ENCODE data around the gene CDT1.
"Not testable (repeated sequence)": the region's sequence is repeated elsewhere in the genome, so short reads cannot be mapped to it uniquely, and the experiment has no call there.

The CDT1 gene

DNA sequence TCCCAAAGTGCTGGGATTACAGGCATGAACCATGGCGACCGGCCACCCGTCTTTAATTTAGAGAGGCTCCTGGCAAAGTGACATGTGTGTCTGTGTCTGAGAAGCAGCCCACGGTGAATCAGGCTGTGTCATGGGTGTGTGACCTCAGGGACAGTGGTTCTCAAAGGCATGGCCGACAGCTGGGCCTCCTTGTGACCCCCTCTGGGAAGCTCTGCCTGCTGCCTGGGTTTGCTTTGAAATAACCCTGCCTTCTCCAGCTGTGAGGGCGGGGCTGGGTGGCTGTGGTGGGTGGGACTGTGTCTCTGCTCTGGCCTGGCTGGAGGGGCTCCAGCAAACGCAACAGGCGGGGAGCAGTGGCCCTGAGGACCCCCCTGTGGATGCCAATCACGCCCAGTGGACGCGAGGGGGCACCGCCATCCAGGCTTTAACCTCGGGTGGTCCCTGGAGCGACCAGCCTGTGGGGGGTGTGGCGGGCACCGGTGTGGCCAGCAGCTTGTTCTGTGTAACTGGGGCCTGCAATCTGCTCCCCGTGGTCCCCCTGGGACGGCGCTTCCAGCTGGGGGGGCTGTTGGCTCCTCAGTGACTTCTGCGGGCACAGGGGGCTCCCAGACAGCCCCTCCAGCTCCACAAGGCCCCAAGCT, 16.9 kb downstream of the CDT1 start:
- DNase-seq, result no peak

DNA sequence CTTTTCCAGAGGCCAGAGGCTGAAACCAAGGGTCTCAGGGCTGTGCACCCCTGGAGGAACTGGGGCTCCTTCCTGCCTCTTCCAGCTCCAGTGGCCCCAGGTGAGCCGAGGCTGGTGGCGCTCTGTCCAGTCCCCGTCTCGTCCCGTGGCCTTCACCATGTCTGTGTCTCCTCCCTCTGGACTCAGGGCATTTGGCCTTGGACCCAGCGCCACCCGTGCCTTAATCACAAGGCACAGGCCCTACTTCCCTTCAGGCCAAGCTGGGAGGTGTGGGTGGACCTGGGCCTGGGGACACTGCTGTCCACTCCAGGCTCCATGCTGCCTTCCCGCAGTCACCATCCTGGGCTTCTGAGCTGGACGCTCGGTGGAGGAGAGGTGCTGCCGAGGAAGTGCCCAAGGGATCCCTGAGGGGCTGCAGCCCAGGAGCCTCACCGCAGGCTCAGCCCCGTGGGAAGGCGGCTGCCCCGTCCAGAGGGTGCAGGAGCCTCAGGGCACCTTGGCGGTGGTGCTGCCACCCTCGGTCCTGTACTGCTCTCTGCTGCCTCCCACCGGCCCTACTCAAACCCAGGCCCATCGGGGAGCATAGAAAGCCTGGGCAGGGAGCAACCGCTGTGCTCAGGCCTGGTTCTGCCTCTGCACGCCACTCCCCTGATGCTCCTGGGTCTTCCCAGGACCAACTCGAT, 17.7 kb downstream of the CDT1 start:
- DNase-seq, result no peak

DNA sequence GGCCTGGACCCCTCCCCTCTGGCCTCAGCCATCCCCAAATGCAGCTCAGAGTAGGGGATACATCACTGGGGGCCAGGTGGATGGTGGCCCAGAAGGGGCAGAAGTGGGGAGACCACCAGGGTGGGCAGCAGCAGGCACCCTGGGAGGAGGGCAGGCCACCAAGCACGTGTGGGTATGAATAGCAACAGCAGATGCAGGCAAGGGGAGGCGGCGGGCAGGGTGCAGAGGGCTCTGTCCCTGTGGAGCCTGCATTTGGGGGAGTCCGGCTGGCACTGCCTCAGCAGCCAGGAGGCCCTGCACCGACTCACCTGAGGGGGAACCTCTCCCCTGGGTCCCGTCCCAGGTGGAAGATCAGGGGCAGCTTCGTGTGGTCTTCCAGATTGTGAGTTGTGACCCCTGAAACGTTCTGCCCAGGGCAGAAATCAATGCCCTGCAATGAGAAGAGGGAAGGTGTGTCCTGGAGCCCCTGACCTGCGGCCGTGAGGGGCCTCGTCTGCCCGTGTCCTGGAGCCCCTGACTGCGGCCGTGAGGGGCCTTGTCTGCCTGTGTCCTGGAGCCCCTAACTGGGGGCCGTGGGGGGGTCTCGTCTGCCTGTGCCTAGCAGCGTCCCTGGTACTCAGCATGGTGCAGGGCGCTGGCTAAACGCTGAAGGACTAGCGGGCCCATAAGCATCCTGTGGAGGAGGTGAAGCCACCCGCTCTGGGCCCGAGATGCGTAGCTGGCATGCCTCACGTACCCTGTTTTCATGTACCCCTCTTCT, 18.9 kb downstream of the CDT1 start:
- DNase-seq, result no peak

GRCh38 chr16:88823646-88824045, 20.1 kb downstream of the CDT1 start:
- DNase-seq, result not testable (repeated sequence)

- DNase-seq, result no peak
Observed at GRCh38 chr16:88824256-88825077, 20.9 kb downstream of the CDT1 start.

DNA sequence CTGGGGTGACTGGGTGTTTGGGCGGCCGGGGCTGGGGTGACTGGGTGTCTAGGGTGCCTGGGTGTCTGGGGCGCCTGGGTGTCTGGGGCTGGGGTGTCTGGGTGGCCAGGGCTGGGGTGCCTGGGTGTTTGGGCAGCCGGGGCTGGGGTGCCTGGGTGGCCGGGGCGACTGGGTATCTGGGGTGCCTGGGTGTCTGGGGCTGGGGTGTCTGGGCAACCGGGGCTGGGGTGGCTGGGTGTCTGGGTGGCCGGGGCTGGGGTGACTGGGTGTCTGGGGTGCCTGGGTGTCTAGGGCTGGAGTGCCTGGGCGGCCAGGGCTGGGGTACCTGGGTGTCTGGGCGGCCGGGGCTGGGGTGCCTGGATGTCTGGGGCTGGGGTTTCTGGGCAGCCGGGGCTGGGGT, 21.6 kb downstream of the CDT1 start:
- no peak for DNase-seq

DNA sequence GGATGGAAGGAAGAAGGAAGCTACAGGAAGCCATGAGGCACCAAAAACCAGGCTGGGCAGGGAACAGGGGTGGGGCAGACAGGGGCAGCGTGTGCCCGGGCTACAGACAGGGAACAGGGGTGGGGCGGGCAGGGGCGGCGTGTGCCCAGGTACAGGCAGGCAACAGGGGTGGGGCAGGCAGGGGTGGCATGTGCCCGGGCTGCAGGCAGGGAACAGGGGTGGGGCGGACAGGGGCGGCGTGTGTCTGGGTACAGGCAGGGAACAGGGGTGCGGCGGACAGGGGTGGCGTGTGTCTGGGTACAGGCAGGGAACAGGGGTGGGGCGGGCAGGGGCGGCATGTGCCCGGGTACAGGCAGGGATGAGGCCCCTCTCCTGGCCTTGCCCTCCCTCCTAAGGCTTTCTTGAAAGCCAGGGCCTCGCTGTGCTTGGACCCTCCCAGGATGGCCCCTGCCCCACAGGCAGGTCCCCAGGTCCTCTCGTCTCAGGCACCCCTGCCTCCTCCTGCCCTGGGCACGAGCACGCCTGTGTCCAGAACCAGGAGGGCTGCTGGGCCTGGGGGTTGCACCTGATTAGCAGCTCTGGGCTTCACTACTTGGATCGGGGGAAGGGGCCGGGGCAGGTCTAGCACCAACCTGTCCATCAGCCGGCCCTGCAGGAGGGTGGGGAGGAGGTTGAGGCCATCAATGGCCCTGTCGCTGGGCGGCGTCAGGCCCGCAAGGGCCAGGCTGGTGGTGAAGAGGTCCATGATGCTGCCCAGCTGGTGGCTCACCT, 22.7 kb downstream of the CDT1 start:
- no peak for DNase-seq

GRCh38 chr16:88827727-88828126, 24.1 kb downstream of the CDT1 start:
- no peak for DNase-seq

DNA sequence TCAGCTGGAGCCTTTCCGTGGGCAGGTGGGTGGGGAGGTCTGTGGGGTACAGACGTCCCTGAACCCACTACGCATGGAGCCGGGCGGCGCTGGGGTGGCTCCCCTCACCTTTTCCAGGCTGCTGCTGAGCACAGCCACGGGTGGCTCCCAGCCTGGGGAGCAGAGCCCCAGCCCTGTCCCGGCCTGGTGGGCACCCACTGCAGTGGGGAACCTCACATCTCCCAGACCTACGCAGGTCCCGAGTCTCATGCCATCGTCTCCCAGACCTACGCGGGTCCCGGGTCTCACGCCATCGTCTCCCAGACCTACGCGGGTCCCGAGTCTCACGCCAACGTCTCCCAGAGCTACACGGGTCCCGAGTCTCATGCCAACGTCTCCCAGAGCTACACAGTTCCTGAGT, 25.1 kb downstream of the CDT1 start:
- DNase-seq, result no peak

- DNase-seq, result no peak
Observed at GRCh38 chr16:88830258-88830657, 26.7 kb downstream of the CDT1 start.

- no peak for DNase-seq
Observed at GRCh38 chr16:88830783-88831182, 27.2 kb downstream of the CDT1 start.

- DNase-seq, result no peak
Observed at GRCh38 chr16:88831838-88832237, 28.2 kb downstream of the CDT1 start.

DNA sequence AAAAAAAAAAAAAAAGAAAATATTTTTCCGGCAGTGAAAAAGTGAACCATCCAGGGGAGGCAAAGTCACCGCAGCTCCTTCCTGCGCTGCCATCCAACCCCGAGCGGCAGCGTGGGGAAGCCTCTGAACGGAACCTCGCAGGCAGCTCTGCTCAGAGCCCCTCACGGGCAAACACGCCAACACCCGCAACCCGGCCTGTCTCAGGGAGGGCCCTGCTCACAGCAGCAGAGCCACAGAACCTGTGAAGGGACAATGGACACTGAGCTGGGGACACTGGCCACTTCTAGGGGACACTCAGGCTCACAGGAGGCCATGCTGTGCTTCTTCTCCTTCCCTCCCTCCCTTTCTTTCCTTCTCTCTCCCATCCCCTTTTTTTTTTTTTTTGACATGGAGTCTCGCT, 29.5 kb downstream of the CDT1 start:
- DNase-seq, result no peak

DNA sequence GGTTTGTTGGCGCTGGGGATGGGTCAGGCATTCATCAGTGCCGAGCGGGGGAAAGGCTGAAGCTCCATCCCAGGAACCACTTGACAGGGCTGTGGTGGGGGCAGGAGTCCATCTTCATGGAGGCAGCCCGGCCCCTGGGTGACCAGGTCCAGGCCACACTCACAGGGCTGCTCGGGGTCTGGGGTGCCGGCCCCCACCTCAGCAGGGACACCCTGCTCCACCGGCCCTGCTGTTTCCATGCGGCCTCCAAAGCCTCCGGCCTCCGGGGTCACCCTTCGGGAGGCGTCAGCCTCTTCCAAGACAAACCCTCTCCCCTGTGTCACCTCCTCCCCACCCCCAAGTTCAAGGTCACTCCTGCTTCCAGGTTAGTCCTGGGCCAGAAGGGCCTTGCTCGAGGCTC, 31.1 kb downstream of the CDT1 start:
- no peak for DNase-seq

DNA sequence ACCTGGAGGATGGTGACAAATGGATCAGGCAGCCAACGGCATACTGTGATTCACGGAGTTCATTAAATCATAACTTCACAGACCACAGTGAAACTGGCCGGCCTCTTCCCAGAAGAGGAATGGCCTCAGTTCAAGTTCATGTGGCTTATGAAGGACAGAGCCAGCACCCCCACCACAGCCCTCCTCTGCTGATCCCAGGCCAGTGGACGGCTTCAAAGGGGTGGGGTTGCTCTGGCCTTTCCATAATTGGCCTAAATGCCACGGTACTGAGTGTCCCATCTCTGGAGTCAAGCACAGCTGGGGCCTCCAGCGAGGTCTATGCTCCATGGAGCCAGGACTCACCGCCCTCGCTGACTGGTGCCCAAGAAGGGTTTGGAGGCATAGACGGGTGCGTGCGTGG, 31.8 kb downstream of the CDT1 start:
- DNase-seq, result no peak

GRCh38 chr16:88835818-88836217, 32.2 kb downstream of the CDT1 start:
- no peak for DNase-seq

DNA sequence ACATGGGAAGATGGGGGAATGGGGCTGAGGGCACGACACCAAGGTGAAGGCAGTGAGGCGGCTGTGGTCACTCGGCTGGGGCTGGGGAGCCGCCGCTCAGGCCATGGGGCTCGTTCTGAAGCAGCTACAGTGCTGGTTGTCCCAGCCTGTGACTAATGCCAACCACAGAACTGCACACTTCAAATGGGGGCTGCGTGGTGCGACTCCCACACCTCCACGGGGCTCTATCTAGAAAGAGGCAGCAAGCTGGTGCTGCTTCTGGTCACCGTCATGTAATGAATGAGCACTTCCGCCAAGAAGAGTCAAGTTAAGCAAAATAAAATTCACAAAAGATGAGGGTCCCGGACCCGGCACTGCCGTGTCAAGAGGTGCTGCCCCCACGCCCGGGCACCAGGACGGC, 33.2 kb downstream of the CDT1 start:
- DNase-seq, result no peak

DNA sequence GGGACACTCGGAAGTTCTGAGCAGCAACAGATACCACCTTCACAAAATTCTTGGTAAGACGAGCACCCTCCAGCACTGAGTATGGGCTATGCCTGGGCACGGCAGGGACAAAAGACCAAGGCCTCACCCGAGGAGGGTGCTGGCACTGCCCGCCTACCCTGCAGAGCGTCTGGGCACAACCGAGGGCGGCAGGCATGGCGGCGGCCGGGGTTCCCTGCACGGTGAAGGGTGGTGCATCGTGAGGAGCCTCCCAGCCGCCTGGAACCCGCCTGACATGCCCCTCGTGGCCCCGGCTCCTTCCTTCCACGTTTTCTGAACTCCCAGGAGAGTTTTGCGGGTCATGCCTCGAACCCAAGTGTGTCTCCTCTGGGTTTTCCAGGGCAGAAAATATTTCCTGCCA, 34.2 kb downstream of the CDT1 start:
- DNase-seq, result no peak

DNA sequence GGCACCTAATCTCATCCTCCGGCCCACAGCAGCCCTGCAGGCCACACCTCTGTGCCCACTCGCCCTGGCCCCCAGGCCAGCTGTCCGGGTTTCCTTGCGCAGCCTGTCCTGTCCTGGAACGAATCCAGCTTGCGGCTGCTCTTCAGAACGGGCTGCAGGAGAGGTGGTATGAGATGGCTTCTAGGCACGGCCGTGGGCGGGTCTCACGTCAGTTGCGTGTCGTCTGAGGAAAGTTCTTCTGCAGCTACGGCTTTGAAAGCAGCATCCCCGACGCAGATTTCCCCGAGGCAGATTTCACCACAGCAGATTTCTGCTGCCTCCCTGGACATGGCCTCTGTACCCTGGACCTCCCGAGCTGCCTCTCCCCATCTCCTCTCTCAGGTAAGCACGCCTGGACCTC, 35.0 kb downstream of the CDT1 start:
- DNase-seq, result no peak

- no peak for DNase-seq
Observed at GRCh38 chr16:88839026-88839529, 35.5 kb downstream of the CDT1 start.

DNA sequence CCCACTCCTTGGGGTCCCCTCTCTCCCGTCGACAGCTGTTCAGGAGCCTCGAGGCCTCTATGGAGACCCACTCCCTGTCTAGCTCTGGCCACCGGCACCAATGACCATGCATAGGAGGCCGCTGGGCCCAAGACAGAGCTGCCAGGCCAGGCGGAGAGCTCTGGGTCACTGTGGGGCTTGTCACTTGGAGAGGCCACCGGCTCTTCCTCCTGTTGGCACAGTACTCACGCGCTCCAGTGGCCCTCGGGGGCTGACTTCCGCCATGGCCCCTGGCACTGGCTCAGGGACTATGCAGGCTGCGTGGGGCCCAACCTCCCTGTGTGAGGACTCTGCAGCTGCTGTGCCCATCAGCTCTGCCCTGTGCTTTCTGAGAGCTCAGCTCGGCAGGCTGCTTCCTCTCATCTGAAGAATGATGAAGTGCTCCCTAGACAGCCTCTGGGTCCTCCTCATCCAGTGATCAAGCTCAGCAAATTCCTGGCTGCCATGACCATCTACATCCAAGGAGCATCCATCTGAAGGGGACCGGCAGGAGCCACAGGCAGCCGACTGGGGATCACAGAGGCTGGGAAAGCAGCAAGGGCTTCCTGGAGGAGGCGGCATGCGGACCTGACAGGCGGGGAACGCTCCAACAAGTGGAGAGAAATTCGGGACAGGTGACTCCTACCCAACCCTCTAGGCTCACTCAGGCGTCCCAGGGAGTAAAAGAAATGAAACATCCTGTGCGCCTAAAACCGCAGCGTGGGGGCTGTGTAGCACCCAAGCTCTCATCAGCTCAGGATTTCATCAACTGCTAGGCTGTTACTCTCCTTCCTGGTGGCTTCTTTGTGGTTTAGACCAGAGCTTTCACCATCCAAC, 36.4 kb downstream of the CDT1 start:
- DNase-seq, result no peak
